ENCODE results near the gene IP6K2.
"Not testable (repeated sequence)": the region's sequence is repeated elsewhere in the genome, so short reads cannot be mapped to it uniquely, and the experiment has no call there.

Gene IP6K2

GRCh38 chr3:48723725-48724124, 6.7 kb upstream of the IP6K2 start:
- H3K4me3 ChIP-seq (ENCODE audit: control insufficient read depth, low read depth, low read length) = no peak overlapping the region
- no peak for DNase-seq (ENCODE audit: low read depth)
- no peak for TF ChIP-seq CTCF (conservative IDR thresholded peaks at IDR 0.05; ENCODE audit: control insufficient read depth, insufficient read depth, low read depth, low read length)

- DNase-seq (ENCODE audit: low read depth) = peak; percentile 45
- not testable (repeated sequence) for H3K4me3 ChIP-seq (ENCODE audit: control insufficient read depth, low read depth, low read length)
Observed at GRCh38 chr3:48723293-48723692, 6.3 kb upstream of the IP6K2 start.

DNA sequence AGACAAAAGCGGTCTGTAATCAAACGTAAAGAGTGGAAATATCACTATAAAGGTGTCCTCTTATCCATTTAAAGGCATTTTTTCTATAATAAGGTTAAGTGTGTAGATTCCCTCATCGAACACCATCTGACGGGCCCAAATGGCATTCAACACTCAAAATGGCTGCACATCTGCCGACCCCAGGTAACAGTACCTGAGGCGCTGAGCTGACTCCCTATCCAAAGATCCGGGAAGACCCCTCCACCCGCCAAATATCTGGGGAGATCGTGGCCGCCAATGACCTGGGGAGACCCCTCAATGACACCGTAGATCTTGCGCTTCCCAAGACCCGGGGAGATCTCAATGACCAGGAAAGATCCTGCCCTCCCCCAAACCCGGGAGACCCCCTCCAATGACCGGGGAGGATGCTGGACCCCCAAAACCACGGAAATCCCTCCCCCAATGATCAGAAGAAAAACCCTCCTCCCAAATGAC, 476 bp downstream of the IP6K2 start:
- TF ChIP-seq CTCF (conservative IDR thresholded peaks at IDR 0.05; ENCODE audit: control insufficient read depth, insufficient read depth, low read depth, low read length) = no peak
- H3K4me3 ChIP-seq (ENCODE audit: control insufficient read depth, low read depth, low read length) = peak overlapping the region; percentile 69
- no peak for DNase-seq (ENCODE audit: low read depth)

GRCh38 chr3:48715174-48715800, 1.7 kb downstream of the IP6K2 start:
- DNase-seq (ENCODE audit: low read depth) = peak; percentile 56
- TF ChIP-seq CTCF (conservative IDR thresholded peaks at IDR 0.05; ENCODE audit: control insufficient read depth, insufficient read depth, low read depth, low read length) = no peak
- peak overlapping the region; percentile 69 for H3K4me3 ChIP-seq (ENCODE audit: control insufficient read depth, low read depth, low read length)

- TF ChIP-seq CTCF (conservative IDR thresholded peaks at IDR 0.05; ENCODE audit: control insufficient read depth, insufficient read depth, low read depth, low read length) = no peak
- no peak for DNase-seq (ENCODE audit: low read depth)
- H3K4me3 ChIP-seq (ENCODE audit: control insufficient read depth, low read depth, low read length) = no peak overlapping the region
Observed at GRCh38 chr3:48711727-48712126, 5.3 kb downstream of the IP6K2 start.

GRCh38 chr3:48709051-48709461, 8.0 kb downstream of the IP6K2 start:
- DNase-seq (ENCODE audit: low read depth) = peak; percentile 41
- TF ChIP-seq CTCF (conservative IDR thresholded peaks at IDR 0.05; ENCODE audit: control insufficient read depth, insufficient read depth, low read depth, low read length) = no peak

GRCh38 chr3:48708481-48708889, 8.5 kb downstream of the IP6K2 start:
- DNase-seq (ENCODE audit: low read depth) = peak; percentile 92
- no peak overlapping the region for H3K4me3 ChIP-seq (ENCODE audit: control insufficient read depth, low read depth, low read length)
- TF ChIP-seq CTCF (conservative IDR thresholded peaks at IDR 0.05; ENCODE audit: control insufficient read depth, insufficient read depth, low read depth, low read length) = no peak

More at GRCh38 chr3:48709051-48709461, 8.0 kb downstream of the IP6K2 start:
- no peak overlapping the region for H3K4me3 ChIP-seq (ENCODE audit: control insufficient read depth, low read depth, low read length)
